ENCODE results near the gene MAS1L. TPM values are rescaled to one million over a fixed set of nuclear protein-coding genes. Genes with fewer than 3 reads are reported as not detected.
"Not testable (repeated sequence)": the region's sequence is repeated elsewhere in the genome, so short reads cannot be mapped to it uniquely, and the experiment has no call there.

The MAS1L gene
- total and polyA plus RNA-seq, 2 donors from 2014 or later, result not detected

DNA sequence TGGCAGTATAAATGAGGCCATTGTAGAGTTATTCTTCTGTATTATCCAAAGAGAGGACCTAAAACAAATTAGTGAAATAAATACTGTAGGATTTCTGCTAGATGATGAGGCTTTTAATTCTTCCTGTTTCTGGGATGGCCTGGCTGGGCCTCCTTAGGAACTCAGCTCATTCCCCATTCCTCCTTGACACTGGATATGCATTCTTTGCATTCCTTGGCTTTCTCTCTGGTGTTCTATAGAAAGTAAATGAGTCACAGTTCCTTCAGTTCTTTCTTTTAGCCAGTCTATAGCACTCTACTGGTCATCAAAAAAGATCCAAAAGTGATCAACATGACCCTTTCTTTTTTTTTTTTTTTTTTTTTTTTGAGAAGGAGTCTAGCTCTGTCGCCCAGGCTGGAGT, 40.1 kb downstream of the MAS1L start:
- H3K27me3 ChIP-seq (ENCODE audit: control insufficient read depth, insufficient read depth, low read length), result no peaks in the 10 kb centered on the region
- H3K4me3 ChIP-seq (ENCODE audit: low read length in 3 of 3), result no peak overlapping the region
- no peaks in the 10 kb centered on the region for H3K9me3 ChIP-seq (ENCODE audit: control insufficient read depth in 2 of 3, insufficient read depth in 1 of 3, low read length in 3 of 3)
- DNase-seq (peak in 1 of 5 donors; percentile 3), FAIRE-seq (no peak)
- H3K27ac ChIP-seq (ENCODE audit: low read depth in 2 of 2, low read length in 2 of 2), result no peak overlapping the region
- intact Hi-C loops (cut with DNase I), result no loop called here
- no peak overlapping the region for H3K9ac ChIP-seq (ENCODE audit: low read length in 3 of 3)
- no peaks in the 10 kb centered on the region for H3K36me3 ChIP-seq (ENCODE audit: control insufficient read depth in 2 of 3, insufficient read depth in 3 of 3, low read length in 3 of 3)
- no peak for TF ChIP-seq CTCF (IDR thresholded peaks at IDR 0.05; ENCODE audit: borderline replicate concordance, extremely low read depth, insufficient read depth)
- no peaks in the 10 kb centered on the region for H3K4me1 ChIP-seq (ENCODE audit: control insufficient read depth in 2 of 3, insufficient read depth in 2 of 3, low read depth in 1 of 3, low read length in 3 of 3)

GRCh38 chr6:29444031-29444430, 43.7 kb downstream of the MAS1L start:
- intact Hi-C loops (cut with DNase I); FAIRE-seq; H3K27ac ChIP-seq (ENCODE audit: low read depth in 2 of 2, low read length in 2 of 2); H3K9me3 ChIP-seq (ENCODE audit: control insufficient read depth in 2 of 3, insufficient read depth in 1 of 3, low read length in 3 of 3); H3K27me3 ChIP-seq (ENCODE audit: control insufficient read depth, insufficient read depth, low read length); DNase-seq; H3K36me3 ChIP-seq (ENCODE audit: control insufficient read depth in 2 of 3, insufficient read depth in 3 of 3, low read length in 3 of 3); H3K4me3 ChIP-seq (ENCODE audit: low read length in 3 of 3); H3K9ac ChIP-seq (ENCODE audit: low read length in 3 of 3); H3K4me1 ChIP-seq (ENCODE audit: control insufficient read depth in 2 of 3, insufficient read depth in 2 of 3, low read depth in 1 of 3, low read length in 3 of 3): not testable (repeated sequence)

GRCh38 chr6:29442719-29443118, 45.0 kb downstream of the MAS1L start:
- no peak overlapping the region for H3K27ac ChIP-seq (ENCODE audit: low read depth in 2 of 2, low read length in 2 of 2)
- H3K36me3 ChIP-seq (ENCODE audit: control insufficient read depth in 2 of 3, insufficient read depth in 3 of 3, low read length in 3 of 3), result no peaks in the 10 kb centered on the region
- no peaks in the 10 kb centered on the region for H3K27me3 ChIP-seq (ENCODE audit: control insufficient read depth, insufficient read depth, low read length)
- H3K4me3 ChIP-seq (ENCODE audit: low read length in 3 of 3), result no peak overlapping the region
- no peak for DNase-seq
- no peak overlapping the region for H3K9ac ChIP-seq (ENCODE audit: low read length in 3 of 3)
- intact Hi-C loops (cut with DNase I), result no loop called here
- H3K9me3 ChIP-seq (ENCODE audit: control insufficient read depth in 2 of 3, insufficient read depth in 1 of 3, low read length in 3 of 3), result no peaks in the 10 kb centered on the region
- TF ChIP-seq CTCF (IDR thresholded peaks at IDR 0.05; ENCODE audit: borderline replicate concordance, extremely low read depth, insufficient read depth), result no peak
- H3K4me1 ChIP-seq (ENCODE audit: control insufficient read depth in 2 of 3, insufficient read depth in 2 of 3, low read depth in 1 of 3, low read length in 3 of 3), result no peaks in the 10 kb centered on the region
- no peak for FAIRE-seq

GRCh38 chr6:29439006-29439405, 48.8 kb downstream of the MAS1L start, which contains the start of gene OR10C1:
OR10C1 (plus strand) TSS chr6:29439306; CDS start chr6:29440016, 710 bp downstream.
- no peak within 1 kb of the TSS for H3K4me3 ChIP-seq (ENCODE audit: low read length in 3 of 3)
- FAIRE-seq, result no peak
- no peak for DNase-seq
- no peaks in the 10 kb centered on the region for H3K4me1 ChIP-seq (ENCODE audit: control insufficient read depth in 2 of 3, insufficient read depth in 2 of 3, low read depth in 1 of 3, low read length in 3 of 3)
- H3K36me3 ChIP-seq (ENCODE audit: control insufficient read depth in 2 of 3, insufficient read depth in 3 of 3, low read length in 3 of 3), result no peaks in the 10 kb centered on the region
- no peak for TF ChIP-seq CTCF (IDR thresholded peaks at IDR 0.05; ENCODE audit: borderline replicate concordance, extremely low read depth, insufficient read depth)
- H3K9ac ChIP-seq (ENCODE audit: low read length in 3 of 3), result no peak within 1 kb of the TSS
- H3K9me3 ChIP-seq (ENCODE audit: control insufficient read depth in 2 of 3, insufficient read depth in 1 of 3, low read length in 3 of 3), result no peaks in the 10 kb centered on the region
- intact Hi-C loops (cut with DNase I), result no loop called here
- H3K27ac ChIP-seq (ENCODE audit: low read depth in 2 of 2, low read length in 2 of 2), result no peak within 1 kb of the TSS
- no peaks in the 10 kb centered on the region for H3K27me3 ChIP-seq (ENCODE audit: control insufficient read depth, insufficient read depth, low read length)

DNA sequence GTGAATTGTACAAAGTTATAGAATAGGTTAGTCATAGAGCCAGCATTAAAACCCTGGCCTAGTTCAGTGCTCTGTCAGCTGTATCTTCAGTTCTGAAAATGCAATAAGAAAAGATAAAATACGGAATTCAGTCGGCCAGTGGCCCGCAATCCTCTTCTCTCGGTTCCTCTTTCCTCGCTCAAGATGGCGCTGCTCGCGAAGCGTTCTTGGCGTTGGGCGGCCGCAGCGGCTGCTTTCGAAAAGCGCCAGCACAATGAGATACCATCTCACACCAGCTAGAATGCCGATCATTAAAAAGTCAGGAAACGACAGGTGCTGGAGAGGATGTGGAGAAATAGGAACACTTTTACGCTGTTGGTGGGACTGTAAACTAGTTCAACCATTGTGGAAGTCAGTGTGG, 51.0 kb downstream of the MAS1L start:
- intact Hi-C loops (cut with DNase I); H3K27me3 ChIP-seq (ENCODE audit: control insufficient read depth, insufficient read depth, low read length); H3K4me3 ChIP-seq (ENCODE audit: low read length in 3 of 3); DNase-seq; H3K27ac ChIP-seq (ENCODE audit: low read depth in 2 of 2, low read length in 2 of 2); H3K36me3 ChIP-seq (ENCODE audit: control insufficient read depth in 2 of 3, insufficient read depth in 3 of 3, low read length in 3 of 3); FAIRE-seq; H3K9me3 ChIP-seq (ENCODE audit: control insufficient read depth in 2 of 3, insufficient read depth in 1 of 3, low read length in 3 of 3); H3K9ac ChIP-seq (ENCODE audit: low read length in 3 of 3); H3K4me1 ChIP-seq (ENCODE audit: control insufficient read depth in 2 of 3, insufficient read depth in 2 of 3, low read depth in 1 of 3, low read length in 3 of 3): not testable (repeated sequence)

All from kidney (tissue), 14 donors.